Prostate gland (tissue), 2 donors: ENCODE results near the gene VPS8.

ENCODE experiments used
- POLR2A ChIP-seq: fragments of 450-650 bp; IDR thresholded peaks from one replicate; pipeline ENCODE4 v1.6.1; 2016; ENCODE audit warnings: antibody characterized with exemption, mild to moderate bottlenecking
- POLR2AphosphoS5 ChIP-seq: sonication (generic); formaldehyde crosslinking; IDR thresholded peaks from one replicate; pipeline ENCODE4 v1.6.1; 2017; ENCODE audit warnings: antibody characterized with exemption
- TF ChIP-seq, protein P1 (sequence below), 4 experiments: fragments of 200-600 bp in 2 of 4; fragments of 450-650 bp in 2 of 4; sonication (generic) in 2 of 4; IDR thresholded peaks; 1 replicate in 3 of 4; 2 replicates in 1 of 4; pipeline ENCODE4 v1.5.1; 2016 to 2019; ENCODE audit warnings: antibody characterized with exemption in 4 of 4, mild to moderate bottlenecking in 2 of 4, moderate library complexity in 2 of 4

DNA sequence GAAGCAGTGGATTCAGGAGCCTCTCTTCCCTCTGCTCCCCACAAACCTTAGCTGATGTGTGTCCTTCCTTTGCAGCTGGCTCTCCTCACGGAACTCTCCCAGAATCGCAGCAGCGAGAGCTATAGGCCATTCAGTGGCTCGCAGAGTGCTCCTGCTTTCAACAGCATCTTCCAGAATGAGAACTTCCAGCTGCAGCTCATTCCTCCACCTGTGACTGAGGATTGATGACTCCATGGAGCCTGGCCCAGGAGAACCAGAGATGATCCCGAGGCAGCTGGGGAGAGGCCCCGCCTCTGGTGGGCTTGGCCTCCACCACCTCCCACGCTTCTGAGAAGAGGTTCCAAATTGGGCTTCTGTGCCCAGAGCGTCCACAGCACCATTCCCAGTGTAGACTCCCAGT lies 239.8 kb downstream of the VPS8 start:
- TF ChIP-seq, protein P1, sequence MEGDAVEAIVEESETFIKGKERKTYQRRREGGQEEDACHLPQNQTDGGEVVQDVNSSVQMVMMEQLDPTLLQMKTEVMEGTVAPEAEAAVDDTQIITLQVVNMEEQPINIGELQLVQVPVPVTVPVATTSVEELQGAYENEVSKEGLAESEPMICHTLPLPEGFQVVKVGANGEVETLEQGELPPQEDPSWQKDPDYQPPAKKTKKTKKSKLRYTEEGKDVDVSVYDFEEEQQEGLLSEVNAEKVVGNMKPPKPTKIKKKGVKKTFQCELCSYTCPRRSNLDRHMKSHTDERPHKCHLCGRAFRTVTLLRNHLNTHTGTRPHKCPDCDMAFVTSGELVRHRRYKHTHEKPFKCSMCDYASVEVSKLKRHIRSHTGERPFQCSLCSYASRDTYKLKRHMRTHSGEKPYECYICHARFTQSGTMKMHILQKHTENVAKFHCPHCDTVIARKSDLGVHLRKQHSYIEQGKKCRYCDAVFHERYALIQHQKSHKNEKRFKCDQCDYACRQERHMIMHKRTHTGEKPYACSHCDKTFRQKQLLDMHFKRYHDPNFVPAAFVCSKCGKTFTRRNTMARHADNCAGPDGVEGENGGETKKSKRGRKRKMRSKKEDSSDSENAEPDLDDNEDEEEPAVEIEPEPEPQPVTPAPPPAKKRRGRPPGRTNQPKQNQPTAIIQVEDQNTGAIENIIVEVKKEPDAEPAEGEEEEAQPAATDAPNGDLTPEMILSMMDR (IDR thresholded peaks at IDR 0.05), result no peak
- no peak for TF ChIP-seq POLR2A
- TF ChIP-seq POLR2AphosphoS5, result no peak
